B cell (primary cell): Measurements from ENCODE around the gene UNC5C.

Experiments used
- EZH2 ChIP-seq: IDR thresholded peaks from 2 replicates; pipeline ENCODE4 v1.6.1; 2012; ENCODE audit warnings: borderline replicate concordance, low read depth, mild to moderate bottlenecking, moderate library complexity, low read length; ENCODE audit not compliant: insufficient read depth, poor library complexity, severe bottlenecking
- TF ChIP-seq, protein P1 (sequence below): fragments of 200-600 bp; IDR thresholded peaks from one replicate; pipeline ENCODE4 v1.8.0; 2022; ENCODE audit warnings: antibody characterized with exemption, mild to moderate bottlenecking

DNA sequence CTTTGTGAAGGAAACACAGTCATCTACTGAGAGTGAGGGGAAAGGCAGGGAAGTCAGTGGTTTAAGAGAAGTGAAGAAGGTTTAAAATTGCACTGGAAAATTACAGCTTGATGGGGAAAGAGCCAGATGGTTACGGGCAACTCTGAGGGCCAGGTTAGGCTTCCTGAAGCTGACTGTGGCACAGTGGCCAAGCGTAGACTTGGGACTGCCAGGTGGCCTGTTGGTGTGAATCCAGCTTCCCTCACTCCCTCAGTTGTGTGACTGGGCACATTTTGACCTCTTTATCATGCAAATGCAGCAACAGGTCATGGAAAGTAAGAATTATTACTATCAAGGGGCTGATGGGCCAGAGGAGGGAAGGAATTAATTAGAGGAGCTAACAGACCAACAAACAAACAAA lies 390.1 kb downstream of the UNC5C start:
- TF ChIP-seq, protein P1, sequence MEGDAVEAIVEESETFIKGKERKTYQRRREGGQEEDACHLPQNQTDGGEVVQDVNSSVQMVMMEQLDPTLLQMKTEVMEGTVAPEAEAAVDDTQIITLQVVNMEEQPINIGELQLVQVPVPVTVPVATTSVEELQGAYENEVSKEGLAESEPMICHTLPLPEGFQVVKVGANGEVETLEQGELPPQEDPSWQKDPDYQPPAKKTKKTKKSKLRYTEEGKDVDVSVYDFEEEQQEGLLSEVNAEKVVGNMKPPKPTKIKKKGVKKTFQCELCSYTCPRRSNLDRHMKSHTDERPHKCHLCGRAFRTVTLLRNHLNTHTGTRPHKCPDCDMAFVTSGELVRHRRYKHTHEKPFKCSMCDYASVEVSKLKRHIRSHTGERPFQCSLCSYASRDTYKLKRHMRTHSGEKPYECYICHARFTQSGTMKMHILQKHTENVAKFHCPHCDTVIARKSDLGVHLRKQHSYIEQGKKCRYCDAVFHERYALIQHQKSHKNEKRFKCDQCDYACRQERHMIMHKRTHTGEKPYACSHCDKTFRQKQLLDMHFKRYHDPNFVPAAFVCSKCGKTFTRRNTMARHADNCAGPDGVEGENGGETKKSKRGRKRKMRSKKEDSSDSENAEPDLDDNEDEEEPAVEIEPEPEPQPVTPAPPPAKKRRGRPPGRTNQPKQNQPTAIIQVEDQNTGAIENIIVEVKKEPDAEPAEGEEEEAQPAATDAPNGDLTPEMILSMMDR: no peak
- no peak for TF ChIP-seq EZH2
